WERI-Rb-1 (cell line): ENCODE measurements around the gene RBCK1.

ENCODE experiments used
- DNase-seq: peaks from one replicate; pipeline ENCODE4 v3.0.0-alpha.2; 2020
- H3K27ac ChIP-seq: fragments of 250-450 bp; sonication (Bioruptor Pico); 2 replicates; pipeline ENCODE4 v1.5.1; 2020; ENCODE audit warnings: mild to moderate bottlenecking, moderate library complexity
- H3K27me3 ChIP-seq: fragments of 250-450 bp; sonication (Bioruptor Pico); 2 replicates; pipeline ENCODE4 v1.5.1; 2021; ENCODE audit warnings: mild to moderate bottlenecking, low read depth, moderate library complexity; ENCODE audit not compliant: insufficient read depth, severe bottlenecking
- H3K36me3 ChIP-seq: fragments of 250-450 bp; sonication (Bioruptor Pico); 2 replicates; pipeline ENCODE4 v1.5.1; 2020; ENCODE audit warnings: mild to moderate bottlenecking, moderate library complexity
- H3K4me3 ChIP-seq: 2 replicates; pipeline ENCODE4 v1.5.1; 2011; ENCODE audit warnings: low read depth, mild to moderate bottlenecking, control low read depth, low read length
- H3K9me3 ChIP-seq: fragments of 250-450 bp; sonication (Bioruptor Pico); 2 replicates; pipeline ENCODE4 v1.5.1; 2021; ENCODE audit warnings: mild to moderate bottlenecking, moderate library complexity; ENCODE audit not compliant: severe bottlenecking
- TF ChIP-seq, protein P1 (sequence below): IDR thresholded peaks from 2 replicates; pipeline ENCODE4 v1.5.1; 2011; ENCODE audit warnings: low read depth, mild to moderate bottlenecking, control low read depth, inconsistent platforms, low read length

RBCK1 gene

GRCh38 chr20:401682-402495 is 6.2 kb upstream of the RBCK1 start:
- Histone ChIP-seq H3K4me3 (no peak overlapping the region), H3K9me3 (no peaks in the 10 kb centered on the region), H3K36me3 (peaks cover 2% of the 10 kb centered on the region; the same call in 1 of the 2 replicates), H3K27ac (no peak overlapping the region), H3K27me3 (no peaks in the 10 kb centered on the region)
- DNase-seq = no peak
- TF ChIP-seq, protein P1, sequence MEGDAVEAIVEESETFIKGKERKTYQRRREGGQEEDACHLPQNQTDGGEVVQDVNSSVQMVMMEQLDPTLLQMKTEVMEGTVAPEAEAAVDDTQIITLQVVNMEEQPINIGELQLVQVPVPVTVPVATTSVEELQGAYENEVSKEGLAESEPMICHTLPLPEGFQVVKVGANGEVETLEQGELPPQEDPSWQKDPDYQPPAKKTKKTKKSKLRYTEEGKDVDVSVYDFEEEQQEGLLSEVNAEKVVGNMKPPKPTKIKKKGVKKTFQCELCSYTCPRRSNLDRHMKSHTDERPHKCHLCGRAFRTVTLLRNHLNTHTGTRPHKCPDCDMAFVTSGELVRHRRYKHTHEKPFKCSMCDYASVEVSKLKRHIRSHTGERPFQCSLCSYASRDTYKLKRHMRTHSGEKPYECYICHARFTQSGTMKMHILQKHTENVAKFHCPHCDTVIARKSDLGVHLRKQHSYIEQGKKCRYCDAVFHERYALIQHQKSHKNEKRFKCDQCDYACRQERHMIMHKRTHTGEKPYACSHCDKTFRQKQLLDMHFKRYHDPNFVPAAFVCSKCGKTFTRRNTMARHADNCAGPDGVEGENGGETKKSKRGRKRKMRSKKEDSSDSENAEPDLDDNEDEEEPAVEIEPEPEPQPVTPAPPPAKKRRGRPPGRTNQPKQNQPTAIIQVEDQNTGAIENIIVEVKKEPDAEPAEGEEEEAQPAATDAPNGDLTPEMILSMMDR = no peak

DNA sequence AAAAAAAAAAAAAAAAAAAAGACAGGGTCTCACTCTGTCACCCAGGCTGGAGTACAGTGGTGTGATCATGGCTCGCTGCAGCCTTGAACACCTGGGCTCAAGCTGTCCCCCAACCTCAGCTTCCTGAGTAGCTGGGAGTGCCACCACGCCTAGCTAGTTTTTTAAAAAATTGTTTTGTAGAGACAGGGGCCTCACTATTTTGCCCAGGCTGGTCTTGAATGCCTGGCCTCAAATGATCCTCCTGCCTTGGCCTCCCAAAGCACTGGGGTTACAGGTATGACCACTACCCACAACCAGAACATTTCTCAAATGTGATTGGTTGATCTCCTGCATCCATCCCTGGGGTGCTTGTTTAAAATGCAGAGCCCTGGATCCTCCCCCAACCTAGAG is 5.6 kb upstream of the RBCK1 start:
- Histone ChIP-seq H3K27ac (no peak overlapping the region), H3K27me3 (no peaks in the 10 kb centered on the region), H3K4me3 (no peak overlapping the region), H3K36me3 (no peaks in the 10 kb centered on the region; the same call in 1 of the 2 replicates), H3K9me3 (no peaks in the 10 kb centered on the region)
- no peak for DNase-seq
- TF ChIP-seq, protein P1 = no peak

GRCh38 chr20:402898-403581 is 5.1 kb upstream of the RBCK1 start:
- TF ChIP-seq, protein P1 = no peak
- H3K27ac ChIP-seq = no peak overlapping the region
- H3K4me3 ChIP-seq = no peak overlapping the region
- no peaks in the 10 kb centered on the region for H3K9me3 ChIP-seq
- DNase-seq = no peak
- no peaks in the 10 kb centered on the region for H3K36me3 ChIP-seq
- H3K27me3 ChIP-seq = no peaks in the 10 kb centered on the region

GRCh38 chr20:403582-403957 is 4.5 kb upstream of the RBCK1 start:
- H3K36me3 ChIP-seq = no peaks in the 10 kb centered on the region
- H3K4me3 ChIP-seq = no peak overlapping the region
- no peak for DNase-seq
- no peaks in the 10 kb centered on the region for H3K27me3 ChIP-seq
- TF ChIP-seq, protein P1 = no peak
- H3K27ac ChIP-seq = no peak overlapping the region
- H3K9me3 ChIP-seq = no peaks in the 10 kb centered on the region

GRCh38 chr20:404088-404487 is 4.0 kb upstream of the RBCK1 start:
- Histone ChIP-seq H3K9me3 (no peaks in the 10 kb centered on the region), H3K36me3 (no peaks in the 10 kb centered on the region), H3K27ac (no peak overlapping the region), H3K4me3 (no peak overlapping the region), H3K27me3 (no peaks in the 10 kb centered on the region)
- DNase-seq = no peak
- TF ChIP-seq, protein P1 = no peak
